ENCODE data around the gene WNT7B.

WNT7B gene

GRCh38 chr22:45877036-45877380, 100.0 kb downstream of the WNT7B start:
- no peaks in the 10 kb centered on the region for H3K4me1 ChIP-seq (ENCODE audit: insufficient read depth, low read length, poor library complexity, severe bottlenecking)
- no peaks in the 10 kb centered on the region for H3F3A ChIP-seq (ENCODE audit: low read depth)
- no peak overlapping the region for H3K9ac ChIP-seq (ENCODE audit: low read depth, low read length, poor library complexity, severe bottlenecking)
- no peak overlapping the region for H2AFZ ChIP-seq (ENCODE audit: low read length)
- no peaks in the 10 kb centered on the region for H3K9me3 ChIP-seq (ENCODE audit: insufficient read depth, low read depth, low read length)
- TF ChIP-seq EZH2phosphoT487 (IDR thresholded peaks at IDR 0.05; ENCODE audit: borderline replicate concordance) (no peak), CTCF (conservative IDR thresholded peaks at IDR 0.05; ENCODE audit: low read length) (no peak)
- no peaks in the 10 kb centered on the region for H3K79me2 ChIP-seq (ENCODE audit: insufficient read depth, low read length)
- H3K9me2 ChIP-seq (replicated peaks; ENCODE audit: low read depth, low read length): no peaks in the 10 kb centered on the region
- H3K4me2 ChIP-seq (ENCODE audit: low read depth, low read length, poor library complexity, severe bottlenecking): no peak overlapping the region
- H4K20me1 ChIP-seq (ENCODE audit: insufficient read depth, low read length, poor library complexity, severe bottlenecking): no peaks in the 10 kb centered on the region
- no peak overlapping the region for H3K4me3 ChIP-seq (ENCODE audit: low read length, poor library complexity, severe bottlenecking)
- no peaks in the 10 kb centered on the region for H3K36me3 ChIP-seq (ENCODE audit: insufficient read depth, low read length)
- no peaks in the 10 kb centered on the region for H3K27me3 ChIP-seq (ENCODE audit: insufficient read depth, low read length, poor library complexity, severe bottlenecking)

- Histone ChIP-seq H3K9ac (ENCODE audit: low read depth, low read length, poor library complexity, severe bottlenecking) (no peak overlapping the region), H3K9me3 (ENCODE audit: insufficient read depth, low read depth, low read length) (no peaks in the 10 kb centered on the region), H3F3A (ENCODE audit: low read depth) (no peaks in the 10 kb centered on the region), H3K4me3 (ENCODE audit: low read length, poor library complexity, severe bottlenecking) (no peak overlapping the region), H3K9me2 (replicated peaks; ENCODE audit: low read depth, low read length) (no peaks in the 10 kb centered on the region), H4K20me1 (ENCODE audit: insufficient read depth, low read length, poor library complexity, severe bottlenecking) (no peaks in the 10 kb centered on the region), H3K36me3 (ENCODE audit: insufficient read depth, low read length) (no peaks in the 10 kb centered on the region), H3K79me2 (ENCODE audit: insufficient read depth, low read length) (no peaks in the 10 kb centered on the region), H2AFZ (ENCODE audit: low read length) (no peak overlapping the region), H3K4me2 (ENCODE audit: low read depth, low read length, poor library complexity, severe bottlenecking) (no peak overlapping the region), H3K27me3 (ENCODE audit: insufficient read depth, low read length, poor library complexity, severe bottlenecking) (no peaks in the 10 kb centered on the region), H3K4me1 (ENCODE audit: insufficient read depth, low read length, poor library complexity, severe bottlenecking) (no peaks in the 10 kb centered on the region)
- TF ChIP-seq EZH2phosphoT487 (IDR thresholded peaks at IDR 0.05; ENCODE audit: borderline replicate concordance) (no peak), CTCF (conservative IDR thresholded peaks at IDR 0.05; ENCODE audit: low read length) (no peak)
Measured at GRCh38 chr22:45876136-45877035, 100.6 kb downstream of the WNT7B start.

- Histone ChIP-seq H3K36me3 (ENCODE audit: insufficient read depth, low read length) (no peaks in the 10 kb centered on the region), H3F3A (ENCODE audit: low read depth) (no peaks in the 10 kb centered on the region), H4K20me1 (ENCODE audit: insufficient read depth, low read length, poor library complexity, severe bottlenecking) (no peaks in the 10 kb centered on the region), H3K4me3 (ENCODE audit: low read length, poor library complexity, severe bottlenecking) (no peak overlapping the region), H3K4me2 (ENCODE audit: low read depth, low read length, poor library complexity, severe bottlenecking) (no peak overlapping the region), H3K4me1 (ENCODE audit: insufficient read depth, low read length, poor library complexity, severe bottlenecking) (no peaks in the 10 kb centered on the region), H3K9me3 (ENCODE audit: insufficient read depth, low read depth, low read length) (no peaks in the 10 kb centered on the region), H3K9ac (ENCODE audit: low read depth, low read length, poor library complexity, severe bottlenecking) (no peak overlapping the region), H3K79me2 (ENCODE audit: insufficient read depth, low read length) (no peaks in the 10 kb centered on the region), H3K27me3 (ENCODE audit: insufficient read depth, low read length, poor library complexity, severe bottlenecking) (no peaks in the 10 kb centered on the region), H3K9me2 (replicated peaks; ENCODE audit: low read depth, low read length) (no peaks in the 10 kb centered on the region), H2AFZ (ENCODE audit: low read length) (no peak overlapping the region)
- no peak for TF ChIP-seq EZH2phosphoT487 (IDR thresholded peaks at IDR 0.05; ENCODE audit: borderline replicate concordance)
- TF ChIP-seq CTCF (conservative IDR thresholded peaks at IDR 0.05; ENCODE audit: low read length): no peak
Measured at GRCh38 chr22:45872659-45873263, 104.2 kb downstream of the WNT7B start.

All from Loucy (cell line).